Liver (tissue), 2 donors: ENCODE data around the gene PTPRD.

Experiments used
- CTCF ChIP-seq: fragments of 150-350 bp; IDR thresholded peaks from 2 replicates; pipeline ENCODE4 v1.5.1; 2017; ENCODE audit warnings: improper control_type of control experiment, low read depth, low read length; ENCODE audit not compliant: missing input control
- YY1 ChIP-seq: IDR thresholded peaks from 2 replicates; pipeline ENCODE4 v1.6.1; 2016; ENCODE audit warnings: antibody characterized with exemption, mild to moderate bottlenecking
- donor health status: healthy.

- TF ChIP-seq CTCF (no peak), YY1 (no peak)
These were observed 1904.1 kb downstream of the PTPRD start for GRCh38 chr9:8708728-8709127.
